Gastrocnemius medialis (tissue), 4 donors: ENCODE results near the gene ROR1.

Source experiments
- CTCF ChIP-seq, 5 experiments: fragments of 450-650 bp in 3 of 5; fragments of 200-600 bp in 2 of 5; sonication (generic) in 2 of 5; IDR thresholded peaks in 4 of 5; conservative IDR thresholded peaks in 1 of 5; 1 replicate in 4 of 5; 2 replicates in 1 of 5; pipeline ENCODE4 v1.5.1; 2016 to 2019; ENCODE audit warnings: antibody characterized with exemption in 5 of 5, mild to moderate bottlenecking in 3 of 5, moderate library complexity in 3 of 5
- POLR2A ChIP-seq, 2 donors: fragments of 450-650 bp; IDR thresholded peaks; one replicate each; pipeline ENCODE4 v1.6.1; 2017; ENCODE audit warnings: antibody characterized with exemption in 2 of 2, mild to moderate bottlenecking in 2 of 2, moderate library complexity in 2 of 2

GRCh38 chr1:64176659-64177058, 402.8 kb downstream of the ROR1 start:
- TF ChIP-seq POLR2A (IDR thresholded peaks at IDR 0.05) (no peak), CTCF (IDR thresholded peaks at IDR 0.05 in 4 of 5, conservative IDR thresholded peaks at IDR 0.05 in 1 of 5) (no peak)
